Endothelial cell of umbilical vein (primary cell): ENCODE results near the gene CFAP97D1. TPM values are rescaled to one million over a fixed set of nuclear protein-coding genes. Genes with fewer than 3 reads are reported as not detected.

ENCODE experiments used
- BruUV-seq: library from RNA; stranded (reverse); fragments of 400-500 nt; replicated peaks from 2 replicates; lab custom pipeline; 2021; lab: Mats Ljungman, UMichigan
- CTCF ChIA-PET: fragments of 300-600, 350-600 bp; sonication (Branson Sonifier 250); formaldehyde crosslinking; loops from one replicate; lab custom pipeline; 2021; ENCODE audit warnings: antibody characterized with exemption, inconsistent platforms; lab: Charles Lee
- POLR2A ChIA-PET: fragments of 300-600, 350-600 bp; sonication (Branson Sonifier 250); formaldehyde crosslinking; loops from one replicate; lab custom pipeline; 2021; ENCODE audit warnings: antibody characterized with exemption, inconsistent platforms; lab: Charles Lee
- DNase-seq: peaks from one replicate; pipeline ENCODE4 v3.0.0-alpha.2; 2011; ENCODE audit warnings: low read depth, low spot score
- FAIRE-seq: peaks from 2 replicates; lab custom pipeline; 2011; peaks lifted over from hg19 to GRCh38; lab: Jason Lieb, UNC
- H2AFZ ChIP-seq: 2 replicates; pipeline ENCODE4 v1.6.0; 2012; ENCODE audit warnings: low read depth, low read length, control low read depth, inconsistent platforms
- H3K27ac ChIP-seq: 2 replicates; pipeline ENCODE4 v1.5.1; 2011; ENCODE audit warnings: low read depth, mild to moderate bottlenecking, control low read depth, low read length, moderate library complexity; ENCODE audit not compliant: insufficient read depth
- H3K27me3 ChIP-seq, 2 experiments: 2 replicates each; pipeline versions ENCODE4 v1.6.0 to v1.6.1; 2011; ENCODE audit warnings: low read length in 2 of 2, mixed read lengths in 1 of 2; ENCODE audit not compliant: control insufficient read depth in 2 of 2, insufficient read depth in 2 of 2
- H3K36me3 ChIP-seq, 2 experiments: 2 replicates in 1 of 2; 3 replicates in 1 of 2; pipeline ENCODE4 v1.5.1; 2011; ENCODE audit warnings: low read length in 2 of 2, mild to moderate bottlenecking in 1 of 2, moderate library complexity in 1 of 2; ENCODE audit not compliant: control insufficient read depth in 2 of 2, insufficient read depth in 2 of 2; ENCODE audit errors: extremely low read depth in 1 of 2
- H3K4me1 ChIP-seq: 3 replicates; pipeline ENCODE4 v1.5.1; 2011; ENCODE audit warnings: mild to moderate bottlenecking, low read length; ENCODE audit not compliant: control insufficient read depth, insufficient read depth; ENCODE audit errors: extremely low read depth
- H3K4me2 ChIP-seq: 2 replicates; pipeline ENCODE4 v1.6.1; 2011; ENCODE audit warnings: low read length, control low read depth, mixed read lengths; ENCODE audit not compliant: insufficient read depth
- H3K4me3 ChIP-seq, 3 experiments: fragments of 200-600 bp in 1 of 3; sonication (generic), shearing (Covaris generic) in 1 of 3; replicated peaks in 1 of 3; 2 replicates each; pipeline ENCODE4 v1.5.1; 2011 to 2016; ENCODE audit warnings: control low read depth in 3 of 3, low read length in 3 of 3, mild to moderate bottlenecking in 2 of 3, inconsistent platforms in 1 of 3, low read depth in 1 of 3, moderate library complexity in 1 of 3; ENCODE audit not compliant: insufficient read depth in 1 of 3
- H3K79me2 ChIP-seq: 2 replicates; pipeline ENCODE4 v1.6.0; 2012; ENCODE audit warnings: low read length, inconsistent platforms; ENCODE audit not compliant: control insufficient read depth, insufficient read depth
- H3K9ac ChIP-seq: replicated peaks from 2 replicates; pipeline ENCODE3; 2011; ENCODE audit warnings: low read length, control low read depth; ENCODE audit not compliant: insufficient read depth; ENCODE audit errors: extremely low read depth
- H3K9me1 ChIP-seq: replicated peaks from 3 replicates; pipeline ENCODE4 v1.6.0; 2011; ENCODE audit warnings: mild to moderate bottlenecking, low read length; ENCODE audit not compliant: control insufficient read depth, insufficient read depth; ENCODE audit errors: extremely low read depth
- H3K9me3 ChIP-seq: replicated peaks from 2 replicates; pipeline ENCODE4 v1.5.1; 2012; ENCODE audit warnings: low read length, inconsistent platforms; ENCODE audit not compliant: control insufficient read depth, insufficient read depth
- H4K20me1 ChIP-seq: replicated peaks from 2 replicates; pipeline ENCODE3; 2011; ENCODE audit warnings: mild to moderate bottlenecking, low read length; ENCODE audit not compliant: control insufficient read depth, insufficient read depth; ENCODE audit errors: extremely low read depth
- EZH2 ChIP-seq: IDR thresholded peaks from 2 replicates; pipeline ENCODE4 v1.6.1; 2012; ENCODE audit warnings: borderline replicate concordance, low read depth, mild to moderate bottlenecking, moderate library complexity, low read length, inconsistent platforms; ENCODE audit not compliant: severe bottlenecking
- FOS ChIP-seq: IDR thresholded peaks from 2 replicates; pipeline ENCODE4 v1.6.1; 2011; ENCODE audit warnings: mild to moderate bottlenecking, low read length, moderate library complexity, borderline replicate concordance; ENCODE audit not compliant: insufficient read depth
- GATA2 ChIP-seq: IDR thresholded peaks from 2 replicates; pipeline ENCODE4 v1.7.0; 2011; ENCODE audit warnings: low read depth, mild to moderate bottlenecking, moderate library complexity, mixed read lengths, low read length; ENCODE audit not compliant: insufficient read length, insufficient read depth
- JUN ChIP-seq: IDR thresholded peaks from 2 replicates; pipeline ENCODE4 v1.6.1; 2011; ENCODE audit warnings: borderline replicate concordance, low read depth; ENCODE audit not compliant: insufficient read length, insufficient read depth
- MYC ChIP-seq: IDR thresholded peaks from one replicate; pipeline ENCODE4 v1.6.1; 2011; ENCODE audit warnings: mild to moderate bottlenecking, low read depth, low read length
- POLR2A ChIP-seq: IDR thresholded peaks from 2 replicates; pipeline ENCODE4 v1.6.1; 2012; ENCODE audit warnings: low read depth, mild to moderate bottlenecking, control low read depth, low read length
- POLR2AphosphoS5 ChIP-seq: IDR thresholded peaks from 2 replicates; pipeline ENCODE4 v1.6.1; 2012; ENCODE audit warnings: low read depth, mild to moderate bottlenecking, control low read depth, low read length, moderate library complexity; ENCODE audit not compliant: insufficient read depth
- dilution Hi-C: fragments of 300-500 bp; cut with MboI; formaldehyde crosslinking; loops from one replicate; pipeline ENCODE4 v1.15.0; 2019; ENCODE audit warnings: low sequenced_read_pairs; ENCODE audit not compliant: extremely low pct_ligation_motif_present
- intact Hi-C: fragments of 100-400 bp; cut with micrococcal nuclease; formaldehyde crosslinking; loops from one replicate; pipeline ENCODE4 v1.10.0; 2022
- polyA plus RNA-seq, 4 experiments: library from polyadenylated mRNA; depleted of rRNA in 3 of 4; stranded (reverse) in 3 of 4; unstranded in 1 of 4; fragments of >200 nt; gene quantifications; 2 replicates each; pipeline versions ENCODE4 v1.2.1 to v1.2.3, GENCODE V29; 2011 to 2012; ENCODE audit warnings: missing spikeins in 1 of 4
- total RNA-seq: library from RNA; stranded (reverse); gene quantifications from 2 replicates; pipeline ENCODE4 v1.2.3, GENCODE V29; 2021
- TF ChIP-seq, protein P1 (sequence below): IDR thresholded peaks from 2 replicates; pipeline ENCODE4 v1.6.1; 2011; ENCODE audit not compliant: insufficient read depth, insufficient read length

Gene CFAP97D1
- total and polyA plus RNA-seq, 2 donors (not counting 3 experiments of a cell fraction or from before 2014, with no cell fraction given): not detected

DNA sequence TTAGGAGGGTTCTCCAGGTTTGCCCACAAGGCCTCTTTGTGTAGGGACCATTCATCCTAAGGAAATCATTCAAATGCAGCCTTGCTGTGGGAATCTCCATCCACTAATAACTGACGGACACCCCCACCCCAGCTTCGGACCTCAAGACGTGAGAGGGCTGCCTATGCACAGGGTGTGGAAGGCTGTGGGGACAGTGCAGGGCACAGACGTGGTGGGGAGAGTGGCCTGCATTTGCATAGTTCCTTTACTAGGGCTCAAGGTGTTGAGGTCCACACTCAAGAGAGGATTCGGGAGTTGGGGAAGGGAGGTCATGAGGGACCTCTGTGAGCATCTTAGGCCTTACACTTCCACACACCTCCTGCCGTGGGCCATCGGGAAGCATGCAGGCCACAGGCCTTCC lies 11.3 kb upstream of the CFAP97D1 start:
- BruUV-seq: no TSS peak

DNA sequence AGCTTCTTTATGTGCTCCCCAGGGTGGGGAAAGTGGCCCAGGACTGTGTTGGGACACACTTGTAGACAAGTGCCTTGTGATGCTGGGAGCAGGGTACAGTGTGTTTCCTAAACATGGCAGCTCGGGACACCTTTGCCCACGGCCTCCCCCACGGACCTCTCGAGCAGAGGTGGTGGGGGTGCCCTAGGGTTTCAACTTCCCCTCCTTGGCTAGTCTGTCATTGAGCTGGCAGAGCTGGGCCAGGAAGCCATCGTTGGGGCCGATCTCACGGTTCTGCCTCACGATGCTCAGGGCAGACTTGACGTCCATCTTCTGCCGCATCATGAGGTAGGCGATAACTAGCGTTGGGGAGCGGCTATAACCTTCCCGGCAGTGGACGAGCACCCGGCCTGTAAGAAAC lies 10.8 kb upstream of the CFAP97D1 start:
- H3K79me2 ChIP-seq: no peaks in the 10 kb centered on the region
- H3K4me2 ChIP-seq: no peak overlapping the region
- FAIRE-seq: no peak
- no peak overlapping the region for H3K4me3 ChIP-seq
- dilution Hi-C loops: loop anchor here (5.0 kb wide), 1 partner anchor 67 kb away; no protein-coding TSS in a partner anchor
- H3K4me1 ChIP-seq: peaks cover 2% of the 10 kb centered on the region
- ChIA-PET CTCF (no interaction called here), POLR2A (no interaction called here)
- BruUV-seq: no TSS peak
- no peaks in the 10 kb centered on the region for H3K9me1 ChIP-seq
- H3K36me3 ChIP-seq: peaks cover 12 to 33% of the 10 kb centered on the region in 2 experiments
- DNase-seq: no peak
- H3K27ac ChIP-seq: no peak overlapping the region
- intact Hi-C loops: no loop called here
- no peaks in the 10 kb centered on the region for H3K9me3 ChIP-seq
- H3K27me3 ChIP-seq: no peaks in the 10 kb centered on the region
- no peak overlapping the region for H3K9ac ChIP-seq
- no peak overlapping the region for H2AFZ ChIP-seq
- TF ChIP-seq JUN: no peak
- no peak for TF ChIP-seq POLR2A
- H4K20me1 ChIP-seq: no peaks in the 10 kb centered on the region

More for the DNA sequence above, 11.3 kb upstream of the CFAP97D1 start:
- Histone ChIP-seq H4K20me1 (no peaks in the 10 kb centered on the region), H3K9me3 (no peaks in the 10 kb centered on the region), H3K9ac (no peak overlapping the region), H2AFZ (no peak overlapping the region), H3K27me3 (no peaks in the 10 kb centered on the region), H3K9me1 (no peaks in the 10 kb centered on the region), H3K4me2 (no peak overlapping the region), H3K4me3 (no peak overlapping the region), H3K36me3 (peaks cover 8 to 28% of the 10 kb centered on the region in 2 experiments), H3K27ac (no peak overlapping the region), H3K79me2 (no peaks in the 10 kb centered on the region), H3K4me1 (peaks cover 2% of the 10 kb centered on the region)
- POLR2A ChIA-PET: no interaction called here
- TF ChIP-seq, protein P1, sequence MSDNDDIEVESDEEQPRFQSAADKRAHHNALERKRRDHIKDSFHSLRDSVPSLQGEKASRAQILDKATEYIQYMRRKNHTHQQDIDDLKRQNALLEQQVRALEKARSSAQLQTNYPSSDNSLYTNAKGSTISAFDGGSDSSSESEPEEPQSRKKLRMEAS: no peak
- TF ChIP-seq POLR2AphosphoS5 (no peak), MYC (no peak), EZH2 (no peak), FOS (no peak), GATA2 (no peak)
- dilution Hi-C loops (loop anchor here (5.0 kb wide), 1 partner anchor 67 kb away; no protein-coding TSS in a partner anchor), intact Hi-C loops (no loop called here)
- FAIRE-seq (no peak), DNase-seq (no peak)
- CTCF ChIA-PET: no interaction called here
